ENCODE measurements around the gene XRN2. TPM values are rescaled to one million over a fixed set of nuclear protein-coding genes. Genes with fewer than 3 reads are reported as not detected.

Gene XRN2
- total and polyA plus RNA-seq, 2 of the 13 experiments (the other 11 are each of a cell fraction or from before 2014, with no cell fraction given) = 90.3 to 171 TPM

GRCh38 chr20:21339499-21339898 is 36.4 kb downstream of the XRN2 start (continued):
- TF ChIP-seq ZNF318 (CRISPR knock-in tag; IDR thresholded peaks at IDR 0.05) = no peak
- TF ChIP-seq EEA1 (CRISPR knock-in tag; IDR thresholded peaks at IDR 0.05; ENCODE audit: borderline replicate concordance) = no peak
- no peak for TF ChIP-seq KLF12 (CRISPR knock-in tag; IDR thresholded peaks at IDR 0.05; ENCODE audit: borderline replicate concordance)
- peak; percentile 87 for TF ChIP-seq HNF4A (CRISPR knock-in tag; IDR thresholded peaks at IDR 0.05)
- 0 out of 2 replicates have a peak, but pooled peaks have one; percentile 28 for TF ChIP-seq ZSCAN5A (CRISPR knock-in tag; IDR thresholded peaks at IDR 0.05; ENCODE audit: borderline replicate concordance)
- no peak for TF ChIP-seq ZNF354B (CRISPR knock-in tag; IDR thresholded peaks at IDR 0.05)
- no peak for TF ChIP-seq NFYC (CRISPR knock-in tag; IDR thresholded peaks at IDR 0.05)
- peak in 1 of 2 experiments; percentile 55; a peak in 1 of 4 replicates for TF ChIP-seq ATF4 (CRISPR knock-in tag; IDR thresholded peaks at IDR 0.05)
- TF ChIP-seq ERF (CRISPR knock-in tag; IDR thresholded peaks at IDR 0.05) = no peak
- no peak for TF ChIP-seq ZNF569 (CRISPR knock-in tag; IDR thresholded peaks at IDR 0.05; ENCODE audit: borderline replicate concordance)
- peak; percentile 35; the same call in 1 of the 2 replicates for TF ChIP-seq SMC3 (IDR thresholded peaks at IDR 0.05; ENCODE audit: low read length)
- TF ChIP-seq FOXK2 (IDR thresholded peaks at IDR 0.05) = no peak
- TF ChIP-seq DNMT3B (CRISPR knock-in tag; conservative IDR thresholded peaks at IDR 0.05) = 0 out of 2 replicates have a peak, but pooled peaks have one; percentile 48
- peak; percentile 73 for TF ChIP-seq RBM22 (optimal IDR thresholded peaks at IDR 0.05; ENCODE audit: low read length)
- peak; percentile 76; the same call in 1 of the 2 replicates for TF ChIP-seq ZHX1 (CRISPR knock-in tag; IDR thresholded peaks at IDR 0.05; ENCODE audit: low read depth)
- TF ChIP-seq MLLT10 (CRISPR knock-in tag; IDR thresholded peaks at IDR 0.05) = no peak
- TF ChIP-seq NCOR1 (IDR thresholded peaks at IDR 0.05; ENCODE audit: borderline replicate concordance, low read length) = peak; percentile 69

All from HepG2 (cell line).